PC-3 (cell line): ENCODE measurements around the gene RBM33.

Experiments
- EZH2 ChIP-seq: fragments of 300-600 bp; sonication (generic); IDR thresholded peaks from one replicate; pipeline ENCODE4 v1.6.1; 2017; ENCODE audit warnings: antibody characterized with exemption, mild to moderate bottlenecking, low read length; ENCODE audit not compliant: unreplicated experiment
- TF ChIP-seq, protein P1 (sequence below): fragments of 300-600 bp; sonication (generic); conservative IDR thresholded peaks from 2 replicates; pipeline ENCODE4 v1.5.1; 2017; ENCODE audit warnings: antibody characterized with exemption, low read depth, mild to moderate bottlenecking, low read length

DNA sequence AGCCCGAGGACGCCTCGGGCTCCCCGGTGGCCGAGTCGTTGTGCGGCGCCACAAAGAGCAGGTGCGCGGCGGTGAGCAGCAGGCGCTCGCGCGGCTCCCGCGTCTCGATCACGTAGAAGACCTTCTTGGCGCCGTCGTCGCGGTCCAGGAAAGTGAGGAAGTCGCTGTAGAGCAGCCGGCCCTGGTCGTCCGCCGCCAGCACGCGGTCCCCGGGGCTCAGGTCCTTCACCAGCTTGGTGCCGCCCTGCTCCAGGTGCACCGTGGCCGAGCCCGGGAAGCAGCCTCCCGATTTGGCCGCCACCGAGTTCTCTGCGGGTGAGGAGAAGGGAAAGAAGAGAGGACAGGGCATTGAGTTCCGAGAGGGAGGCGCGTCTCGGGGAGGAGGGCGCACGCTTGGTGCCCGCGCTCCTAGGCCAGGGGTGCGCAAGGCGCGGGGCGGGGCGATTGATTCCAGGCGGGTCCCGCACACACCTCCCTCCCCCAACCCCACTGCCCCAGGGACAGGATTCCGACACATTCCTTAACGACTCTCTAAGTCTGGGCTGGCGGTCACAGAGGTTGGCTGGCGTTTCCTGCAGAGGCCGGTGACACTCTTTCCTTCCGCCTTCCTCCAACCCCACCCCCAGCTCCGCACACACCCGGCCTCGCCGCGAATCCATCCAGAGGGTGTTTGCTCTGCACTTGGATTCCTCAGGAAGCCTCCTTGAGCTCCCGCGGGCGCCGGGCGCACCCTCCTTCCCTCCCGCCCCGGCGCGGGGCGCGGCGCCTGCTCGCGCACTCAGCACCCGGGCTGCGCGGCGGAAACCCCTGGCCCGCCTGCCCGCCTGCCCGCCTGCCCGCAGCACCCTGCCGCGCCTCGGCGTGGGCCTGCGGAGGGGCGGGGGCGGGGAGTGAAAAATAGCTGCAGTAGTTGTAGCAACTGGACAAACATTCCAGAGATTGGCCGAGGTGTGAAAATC, 159.2 kb downstream of the RBM33 start:
- TF ChIP-seq, protein P1, sequence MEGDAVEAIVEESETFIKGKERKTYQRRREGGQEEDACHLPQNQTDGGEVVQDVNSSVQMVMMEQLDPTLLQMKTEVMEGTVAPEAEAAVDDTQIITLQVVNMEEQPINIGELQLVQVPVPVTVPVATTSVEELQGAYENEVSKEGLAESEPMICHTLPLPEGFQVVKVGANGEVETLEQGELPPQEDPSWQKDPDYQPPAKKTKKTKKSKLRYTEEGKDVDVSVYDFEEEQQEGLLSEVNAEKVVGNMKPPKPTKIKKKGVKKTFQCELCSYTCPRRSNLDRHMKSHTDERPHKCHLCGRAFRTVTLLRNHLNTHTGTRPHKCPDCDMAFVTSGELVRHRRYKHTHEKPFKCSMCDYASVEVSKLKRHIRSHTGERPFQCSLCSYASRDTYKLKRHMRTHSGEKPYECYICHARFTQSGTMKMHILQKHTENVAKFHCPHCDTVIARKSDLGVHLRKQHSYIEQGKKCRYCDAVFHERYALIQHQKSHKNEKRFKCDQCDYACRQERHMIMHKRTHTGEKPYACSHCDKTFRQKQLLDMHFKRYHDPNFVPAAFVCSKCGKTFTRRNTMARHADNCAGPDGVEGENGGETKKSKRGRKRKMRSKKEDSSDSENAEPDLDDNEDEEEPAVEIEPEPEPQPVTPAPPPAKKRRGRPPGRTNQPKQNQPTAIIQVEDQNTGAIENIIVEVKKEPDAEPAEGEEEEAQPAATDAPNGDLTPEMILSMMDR = no peak
- no peak for TF ChIP-seq EZH2
